DMS153 treated with DMSO at 0.1 percent for 48 hours (cell line): ENCODE measurements around the gene TMEM258.

Source experiments
- DNase-seq: peaks from one replicate; lab custom pipeline; 2025; ENCODE audit not compliant: unreplicated experiment; lab: John Stamatoyannopoulos, UW

The TMEM258 gene

GRCh38 chr11:61826930-61827570, 34.7 kb upstream of the TMEM258 start:
- DNase-seq = peak; percentile 48

GRCh38 chr11:61820174-61820573, 27.8 kb upstream of the TMEM258 start:
- no peak for DNase-seq

- no peak for DNase-seq
Measured at GRCh38 chr11:61817471-61818202, 25.2 kb upstream of the TMEM258 start.

GRCh38 chr11:61816736-61817455, 24.5 kb upstream of the TMEM258 start, which contains the start of gene FADS1:
FADS1 (minus strand) TSS chr11:61817003; CDS start chr11:61816929, 74 bp downstream.
- DNase-seq = peak; percentile 88

GRCh38 chr11:61815790-61816735, 23.7 kb upstream of the TMEM258 start:
- DNase-seq = peak; percentile 78

- DNase-seq = peak; percentile 88
Measured at GRCh38 chr11:61814958-61815789, 22.8 kb upstream of the TMEM258 start.

GRCh38 chr11:61814247-61814957, 22.0 kb upstream of the TMEM258 start:
- DNase-seq = no peak

- no peak for DNase-seq
Measured at GRCh38 chr11:61812736-61813411, 20.5 kb upstream of the TMEM258 start.

GRCh38 chr11:61811831-61812230, 19.4 kb upstream of the TMEM258 start:
- no peak for DNase-seq

- no peak for DNase-seq
Measured at GRCh38 chr11:61810671-61811175, 18.3 kb upstream of the TMEM258 start.

- DNase-seq = no peak
Measured at GRCh38 chr11:61806785-61807184, 14.4 kb upstream of the TMEM258 start.

GRCh38 chr11:61805146-61805545, 12.7 kb upstream of the TMEM258 start:
- no peak for DNase-seq

GRCh38 chr11:61803889-61804647, 11.7 kb upstream of the TMEM258 start:
- DNase-seq = no peak

GRCh38 chr11:61802605-61803004, 10.2 kb upstream of the TMEM258 start:
- DNase-seq = no peak

GRCh38 chr11:61800331-61801281, 8.2 kb upstream of the TMEM258 start:
- no peak for DNase-seq

GRCh38 chr11:61799665-61800284, 7.4 kb upstream of the TMEM258 start:
- no peak for DNase-seq
